GM21737 (cell line): ENCODE results near the gene ZNF507.
A peak's percentile ranks its signal among the peaks of the same experiment; 100 is the strongest.
"Not testable (repeated sequence)": the region's sequence is repeated elsewhere in the genome, so short reads cannot be mapped to it uniquely, and the experiment has no call there.

Source experiments
- ATAC-seq: cut with Tn5 transposase; IDR thresholded peaks from one replicate; pipeline ENCODE4 v1.9.1; 2021; ENCODE audit warnings: mild to moderate bottlenecking, moderate library complexity; ENCODE audit not compliant: unreplicated experiment

The ZNF507 gene

DNA sequence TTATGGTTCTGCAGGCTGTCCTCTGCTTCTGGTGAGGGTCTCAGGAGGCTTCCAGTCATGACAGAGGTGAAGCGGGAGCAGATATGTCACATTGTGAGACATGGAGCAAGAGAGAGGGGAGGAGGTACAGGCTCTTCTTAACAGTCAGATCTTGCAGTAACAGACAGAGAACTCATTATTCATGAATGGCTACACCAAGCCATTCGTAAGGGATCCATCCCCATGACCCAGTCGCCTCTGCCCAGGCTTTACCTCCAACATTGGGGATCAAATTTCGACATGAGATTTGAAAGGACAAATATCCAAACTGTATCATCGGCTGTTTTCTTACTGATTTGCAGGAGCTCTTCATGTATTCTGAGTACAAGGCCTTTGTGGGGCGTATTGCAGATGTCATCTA, 21.7 kb downstream of the ZNF507 start:
- ATAC-seq, result no peak

DNA sequence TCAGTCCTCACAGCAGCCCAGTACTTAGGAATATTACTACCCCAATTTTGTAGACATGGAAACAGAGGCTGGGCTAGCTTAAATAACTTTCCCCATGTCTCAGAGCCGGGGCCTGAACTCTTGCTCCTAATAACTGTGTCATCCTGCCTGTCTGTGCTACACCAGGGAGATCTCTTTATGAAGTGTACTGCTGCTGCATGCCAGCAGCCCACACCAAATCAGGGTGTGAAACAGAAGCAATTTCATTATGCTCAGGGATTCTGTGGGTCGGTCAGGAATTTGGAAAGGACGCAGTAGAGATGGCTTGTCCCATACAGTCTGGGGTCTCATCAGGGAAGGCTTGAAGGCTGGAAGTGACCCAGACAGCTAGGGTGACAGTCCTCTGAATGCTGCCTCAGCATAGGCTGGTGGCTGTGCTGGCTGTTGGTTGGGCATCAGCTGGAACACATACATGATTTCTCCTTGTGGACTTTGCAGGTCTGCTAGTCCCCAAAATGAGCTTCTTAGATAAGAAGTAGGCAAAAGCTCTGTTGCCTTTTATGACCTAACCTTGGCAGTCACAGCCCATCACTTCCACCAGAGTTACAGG, 22.6 kb downstream of the ZNF507 start:
- ATAC-seq, result no peak

DNA sequence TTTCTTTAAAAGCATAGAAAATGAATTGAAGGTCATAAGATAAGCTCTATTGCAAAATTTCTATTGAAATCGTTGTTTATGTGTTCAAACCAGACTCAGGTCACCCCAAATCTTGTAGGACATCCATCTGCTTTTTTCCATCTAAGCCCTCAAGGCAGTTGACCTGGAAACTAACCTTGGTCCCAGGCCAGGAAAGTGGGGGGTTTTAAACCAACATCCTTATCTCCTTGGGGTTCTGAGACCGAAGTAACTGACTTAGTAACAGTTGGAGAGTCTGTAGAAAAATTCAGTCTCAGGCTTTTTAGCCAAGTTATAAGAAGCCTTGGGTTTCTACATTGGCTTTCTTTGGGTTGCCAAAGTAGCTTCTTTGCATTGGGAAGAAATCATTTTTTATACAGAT, 23.4 kb downstream of the ZNF507 start:
- no peak for ATAC-seq

DNA sequence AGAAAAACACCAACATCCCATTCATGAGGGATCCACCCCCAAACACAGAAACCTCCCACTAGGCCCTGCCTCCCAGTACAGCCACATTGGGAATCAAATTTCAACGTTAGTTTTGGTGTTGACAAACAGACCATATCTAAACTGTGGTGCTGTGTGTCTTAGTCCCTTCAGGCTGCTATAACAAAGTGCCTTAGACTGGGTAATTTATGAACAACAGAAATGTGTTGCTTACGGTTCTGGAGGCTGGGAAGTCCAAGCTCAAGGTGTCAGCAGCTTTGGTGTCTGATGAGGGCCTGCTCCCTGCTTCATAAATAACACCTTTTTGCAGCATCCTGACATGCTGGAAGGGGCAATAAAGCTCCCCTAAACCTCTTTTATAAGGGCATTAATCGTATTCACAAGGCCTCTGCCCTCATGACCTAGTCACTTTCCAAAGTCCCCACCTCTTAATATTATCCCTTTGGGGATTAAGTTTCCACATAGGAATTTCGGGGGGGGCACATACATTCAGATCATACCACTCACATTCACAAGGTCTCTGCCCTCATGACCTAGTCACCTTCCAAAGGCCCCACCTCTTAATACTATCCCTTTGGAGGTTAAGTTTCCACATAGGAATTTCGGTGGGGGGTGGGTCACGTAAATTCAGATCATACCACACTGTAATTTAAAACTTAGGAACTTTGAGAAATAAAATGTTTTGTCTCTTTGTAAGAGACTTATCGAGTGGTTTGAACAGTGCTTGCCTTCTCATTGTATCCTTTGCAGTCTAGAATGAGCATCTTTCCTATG, 27.5 kb downstream of the ZNF507 start:
- ATAC-seq, result no peak

DNA sequence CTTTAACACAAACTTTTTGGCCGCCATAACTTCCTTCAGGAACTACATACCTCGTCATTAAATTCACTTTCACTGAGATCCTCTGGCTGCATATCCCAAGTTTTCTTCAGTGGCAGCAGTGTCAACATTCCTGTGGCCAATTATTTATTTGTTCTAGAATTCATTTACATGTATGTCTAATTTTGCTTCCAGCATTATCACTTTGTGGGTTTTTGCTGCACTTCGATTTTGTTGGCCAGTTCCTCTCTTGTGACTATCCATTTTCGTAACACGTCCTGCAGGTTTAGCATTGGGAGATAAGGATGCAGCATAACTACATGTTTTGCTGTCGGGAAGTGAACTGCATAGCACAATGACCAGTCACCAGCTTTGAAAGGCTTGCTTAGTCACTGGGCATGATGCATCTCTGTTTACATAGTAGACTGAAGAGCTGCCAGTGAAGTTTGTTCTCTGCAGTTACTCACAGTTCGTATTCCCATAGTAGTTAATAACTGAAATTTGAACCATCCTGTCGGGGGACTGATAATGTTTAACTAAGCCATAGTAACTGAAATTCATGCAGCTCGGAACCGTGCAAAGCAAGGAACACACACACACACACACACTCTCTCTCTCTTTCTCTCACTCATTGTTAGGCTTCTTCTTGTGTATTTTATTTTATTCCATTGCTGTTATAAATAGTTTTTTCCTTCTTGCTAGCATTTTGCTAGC, 28.3 kb downstream of the ZNF507 start:
- no peak for ATAC-seq

DNA sequence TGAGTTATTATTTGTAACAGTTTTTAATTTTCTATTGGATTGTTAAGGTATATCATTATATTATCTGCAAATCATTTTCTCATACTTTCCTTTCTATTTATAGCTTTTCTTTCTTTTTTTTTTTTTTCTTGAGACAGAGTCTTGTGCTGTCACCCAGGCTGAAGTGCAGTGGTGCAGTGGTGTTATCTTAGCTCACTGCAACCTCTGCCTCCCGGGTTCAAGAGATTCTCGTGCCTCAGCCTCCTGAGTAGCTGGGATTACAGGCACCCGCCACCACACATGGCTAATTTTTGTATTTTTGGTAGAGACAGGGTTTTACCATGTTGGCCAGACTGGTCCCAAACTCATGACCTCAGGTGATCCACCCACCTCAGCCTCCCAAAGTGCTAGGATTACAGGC, 29.0 kb downstream of the ZNF507 start:
- not testable (repeated sequence) for ATAC-seq

DNA sequence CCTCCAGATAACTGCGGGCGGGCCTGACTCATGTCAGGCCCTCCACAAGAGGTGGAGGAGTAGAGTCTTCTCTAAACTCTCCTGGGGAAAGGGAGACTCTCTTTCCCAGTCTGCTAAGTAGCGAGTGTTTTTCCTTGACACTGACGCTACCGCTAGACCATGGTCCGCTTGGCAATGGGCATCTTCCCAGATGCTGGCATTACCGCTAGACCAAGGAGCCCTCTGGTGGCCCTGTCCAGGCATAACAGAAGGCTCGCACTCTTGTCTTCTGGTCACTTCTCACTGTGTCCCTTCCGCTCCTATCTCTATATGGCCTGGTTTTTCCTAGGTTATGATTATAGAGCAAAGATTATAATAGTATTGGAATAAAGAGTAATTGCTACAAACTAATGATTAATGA, 31.7 kb downstream of the ZNF507 start:
- not testable (repeated sequence) for ATAC-seq

DNA sequence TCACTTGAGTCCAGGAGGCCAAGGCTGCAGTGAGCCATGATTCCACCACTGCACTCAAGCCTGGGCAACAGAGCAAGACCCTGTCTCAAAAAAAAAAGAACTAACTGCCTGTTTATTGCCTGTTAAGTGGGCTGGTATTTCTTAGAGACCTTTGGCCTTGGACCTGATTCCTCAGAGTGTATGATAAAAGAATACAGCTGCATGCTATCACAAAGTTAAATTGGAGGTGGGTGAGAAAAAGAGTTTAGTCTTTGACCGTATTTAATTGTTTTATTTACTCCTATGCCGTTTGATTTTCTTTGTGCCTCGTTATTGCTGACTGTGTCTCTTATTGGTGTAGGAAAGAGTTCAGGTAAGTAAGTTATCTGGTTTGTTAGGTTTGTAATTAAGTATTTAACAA, 34.9 kb downstream of the ZNF507 start:
- ATAC-seq, result no peak

DNA sequence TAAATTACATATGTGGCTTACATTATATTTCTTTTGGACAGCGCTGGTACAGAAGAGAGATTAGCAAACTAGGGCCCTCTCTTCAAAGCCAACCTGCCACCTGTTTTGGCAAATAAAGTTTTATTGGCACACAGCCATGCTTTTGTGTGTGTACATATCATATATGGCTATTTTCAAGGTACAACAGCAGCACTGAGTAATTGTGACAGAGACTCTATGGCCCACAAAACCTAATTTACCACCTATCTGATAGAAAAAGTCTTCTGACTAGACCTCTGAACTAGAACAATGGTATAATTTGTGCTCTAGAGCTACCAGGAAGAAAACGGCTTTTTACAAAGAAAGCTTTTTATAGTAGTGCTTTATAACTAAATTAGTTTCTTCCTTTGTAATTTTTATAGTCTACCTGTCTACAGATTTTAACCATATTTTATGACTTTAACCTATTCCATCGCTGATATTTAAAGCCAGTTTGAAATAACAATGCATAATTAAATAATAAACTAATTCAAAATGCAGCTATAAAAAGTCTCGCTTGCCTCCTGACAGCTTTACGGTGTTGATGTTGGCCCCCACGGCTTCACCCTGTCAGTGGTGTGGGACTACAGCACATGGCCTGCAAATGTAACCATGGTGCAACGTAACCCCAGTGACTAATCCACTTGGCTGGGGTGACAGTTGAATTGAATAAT, 42.4 kb downstream of the ZNF507 start:
- no peak for ATAC-seq

DNA sequence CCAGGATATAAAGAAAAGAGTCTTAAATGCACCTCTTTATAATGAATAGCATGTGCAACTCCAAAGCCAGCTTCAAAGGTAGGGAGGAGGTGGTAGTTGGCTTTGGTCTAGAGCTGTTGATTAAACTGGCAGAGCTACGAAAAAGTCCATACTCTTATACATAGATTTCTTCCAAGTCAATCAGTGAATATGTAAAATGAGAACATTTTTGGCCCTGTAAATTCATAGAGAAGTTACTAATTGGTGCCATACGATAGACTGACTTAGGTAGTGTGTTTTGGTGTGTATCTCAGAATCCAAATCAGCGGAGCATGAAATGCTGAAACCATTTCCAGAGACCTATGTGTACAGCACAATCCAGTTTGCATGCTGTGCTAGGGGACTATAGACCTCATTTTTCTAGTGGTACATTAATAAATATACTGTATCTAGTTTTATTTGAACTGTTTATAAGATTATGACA, 43.0 kb downstream of the ZNF507 start:
- ATAC-seq, result no peak

DNA sequence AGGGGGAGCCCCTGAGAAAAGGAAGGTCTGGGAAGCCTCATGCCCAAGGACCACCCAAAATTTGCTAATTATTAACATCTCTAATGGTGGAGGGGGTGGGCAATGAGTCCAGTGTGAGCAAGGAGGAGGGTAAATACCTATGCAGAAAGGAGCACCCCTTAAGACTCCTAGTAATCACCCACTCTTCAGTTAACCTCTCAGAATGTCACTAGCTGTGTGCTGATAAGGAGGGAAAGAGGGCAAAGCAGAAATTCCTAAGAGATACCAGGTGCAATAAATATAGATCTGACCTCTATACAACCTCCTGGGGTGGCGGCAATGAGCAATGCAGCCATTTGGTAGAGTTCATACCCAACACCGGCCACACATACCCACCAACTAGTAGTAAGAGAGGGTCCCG, 47.5 kb downstream of the ZNF507 start:
- ATAC-seq, result no peak

DNA sequence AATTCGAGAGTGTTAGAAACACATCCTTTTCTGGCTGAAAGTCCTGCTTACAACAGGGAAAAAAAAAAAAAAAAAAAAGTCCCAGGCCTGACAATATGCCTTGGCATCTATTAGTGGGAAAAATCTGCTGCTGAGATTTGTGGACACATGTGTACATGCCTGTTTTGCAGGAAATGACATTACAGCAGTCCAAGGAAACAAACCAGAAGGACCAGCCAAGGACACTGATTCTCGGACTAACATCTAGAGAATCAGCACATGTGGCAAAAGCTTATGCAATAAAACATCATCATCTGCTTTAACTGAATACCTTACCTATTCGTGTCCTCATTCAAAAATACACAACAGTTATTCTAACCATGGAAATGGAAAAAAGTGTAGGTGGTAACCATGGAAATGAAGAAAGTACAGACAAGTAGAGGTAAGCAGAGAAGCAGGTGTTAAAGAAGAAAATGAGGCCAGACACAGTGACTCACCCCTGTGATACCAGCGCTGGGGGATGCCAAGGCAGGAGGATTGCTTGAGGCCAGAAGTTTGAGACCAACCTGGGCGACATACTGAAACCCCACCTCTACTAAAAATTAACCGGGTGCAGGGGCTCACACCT, 50.7 kb downstream of the ZNF507 start:
- no peak for ATAC-seq

DNA sequence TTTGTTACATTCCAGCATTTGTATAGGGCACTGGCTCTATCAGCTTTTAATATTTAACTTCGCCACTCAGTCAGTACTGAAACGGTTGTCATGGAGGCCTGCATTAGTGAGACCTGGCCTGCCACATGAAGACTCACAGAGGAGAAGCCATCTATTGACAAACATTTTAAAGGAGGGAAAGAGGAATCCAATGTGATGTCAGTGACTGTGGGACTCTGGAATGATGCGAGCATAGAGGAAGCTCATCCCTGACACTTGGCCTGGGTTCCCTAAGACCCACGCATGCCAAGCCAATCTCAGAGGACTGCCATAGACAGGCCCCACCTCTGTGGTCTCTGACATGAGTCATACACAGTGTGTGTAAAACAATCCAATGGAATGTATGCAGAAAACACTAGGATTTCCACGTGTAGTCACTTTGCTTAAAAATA, 52.3 kb downstream of the ZNF507 start:
- no peak for ATAC-seq

DNA sequence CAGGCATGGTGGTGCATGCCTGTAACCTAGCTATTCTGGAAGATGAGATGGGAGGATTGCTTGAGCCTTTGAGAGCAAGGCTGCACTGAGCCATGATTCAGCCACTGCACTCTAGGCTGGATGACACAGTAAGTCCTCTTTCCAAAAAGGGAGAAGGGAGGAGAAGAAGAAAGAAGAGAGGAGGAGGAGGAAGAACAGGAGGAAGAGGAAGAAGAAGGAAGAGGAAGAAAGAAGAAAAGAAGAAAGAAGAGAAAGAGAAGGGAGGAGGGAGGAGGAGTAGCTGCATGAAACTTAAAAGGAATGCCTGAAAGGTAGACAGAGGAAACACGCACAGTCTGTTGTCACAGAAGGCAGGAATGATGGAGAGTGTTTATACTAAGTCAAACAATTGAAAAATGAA, 56.6 kb downstream of the ZNF507 start:
- ATAC-seq, result no peak

DNA sequence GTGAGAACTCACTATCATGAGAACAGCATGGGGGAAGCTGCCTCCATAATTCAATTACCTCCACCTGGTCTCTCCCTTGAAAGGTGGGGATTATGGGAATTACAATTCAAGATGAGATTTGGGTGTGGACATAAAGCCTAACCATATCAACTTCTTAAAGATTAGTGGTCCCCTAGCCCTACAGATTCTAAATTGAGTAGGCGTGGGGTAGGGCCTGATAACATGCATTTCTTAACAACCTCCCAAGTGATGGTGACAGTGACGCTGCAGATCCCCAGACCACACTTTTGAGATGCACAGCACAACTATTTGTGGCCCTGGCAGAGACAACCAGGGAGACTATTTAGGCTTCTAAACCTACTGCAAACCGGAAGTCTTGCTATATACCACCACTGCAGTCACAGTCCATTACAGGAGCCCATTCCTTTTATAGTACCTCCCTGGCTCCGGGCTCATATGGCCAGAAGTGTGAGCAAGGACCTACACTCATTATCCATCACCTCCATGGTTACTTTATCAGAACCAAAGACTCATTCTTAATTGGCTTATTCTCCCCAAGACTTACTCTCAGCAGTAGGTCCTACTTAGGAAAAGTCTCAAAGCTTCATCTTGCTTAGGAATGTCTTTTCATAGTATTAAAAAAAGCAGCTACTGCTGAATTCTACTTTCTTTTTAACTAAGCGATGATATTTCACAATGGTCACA, 58.0 kb downstream of the ZNF507 start:
- ATAC-seq, result no peak

DNA sequence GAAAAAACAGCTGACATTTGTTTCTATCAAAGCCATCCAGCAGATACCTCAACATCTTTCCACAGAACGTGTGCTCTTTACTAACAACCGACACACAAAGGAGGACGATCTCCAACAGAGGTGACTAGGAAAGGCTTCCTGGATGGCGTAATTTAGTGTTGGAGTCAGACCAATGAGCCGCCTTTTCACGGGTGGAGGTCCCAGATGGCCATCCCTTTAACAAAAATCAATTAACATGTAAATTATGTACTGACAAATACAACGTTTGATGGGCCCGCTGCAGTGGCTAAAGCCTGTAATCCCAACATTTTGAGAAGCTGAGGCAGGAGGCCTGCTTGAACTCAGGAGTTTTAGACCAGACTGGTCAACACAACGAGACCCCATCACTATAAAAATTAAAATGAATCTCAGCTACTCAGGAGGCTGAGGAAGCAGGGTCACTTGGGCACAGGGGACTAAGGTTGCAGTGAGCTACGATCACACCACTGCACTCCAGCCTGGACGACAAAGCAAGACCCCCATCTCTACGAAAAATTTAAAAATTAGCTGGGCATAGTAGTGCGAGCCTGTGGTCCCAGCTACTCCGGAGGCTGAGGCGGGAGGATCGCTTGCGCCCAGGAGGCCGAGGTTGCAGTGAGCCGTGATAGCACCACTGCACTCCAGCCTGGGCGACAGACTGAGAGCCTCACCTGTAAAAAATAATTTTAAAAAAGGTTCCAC, 59.0 kb downstream of the ZNF507 start:
- no peak for ATAC-seq

DNA sequence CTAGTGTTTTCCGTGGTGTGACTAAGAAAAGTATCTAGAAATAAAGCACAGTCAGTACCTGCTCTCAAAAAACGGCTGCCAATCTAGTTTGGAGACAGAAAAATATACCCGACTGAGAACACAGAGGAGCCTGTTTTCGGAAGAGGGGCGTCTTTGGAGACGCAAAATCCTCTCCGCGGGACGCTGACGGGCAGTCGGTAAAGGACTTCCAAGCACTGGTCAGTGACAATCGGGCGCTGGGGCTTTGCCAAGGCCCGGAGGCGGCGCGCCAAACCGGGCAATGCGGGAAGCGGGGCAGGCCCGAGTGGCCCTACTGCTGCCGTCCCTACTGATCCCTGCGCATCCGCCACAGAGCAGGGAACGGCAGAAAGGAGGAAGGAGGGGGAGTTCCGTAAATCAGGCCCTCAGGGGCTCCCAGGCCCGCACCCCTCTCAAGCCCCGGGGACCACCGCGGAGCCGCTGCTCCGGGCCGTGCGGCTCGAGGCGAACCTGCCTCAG, 59.6 kb downstream of the ZNF507 start:
- ATAC-seq, result no peak

DNA sequence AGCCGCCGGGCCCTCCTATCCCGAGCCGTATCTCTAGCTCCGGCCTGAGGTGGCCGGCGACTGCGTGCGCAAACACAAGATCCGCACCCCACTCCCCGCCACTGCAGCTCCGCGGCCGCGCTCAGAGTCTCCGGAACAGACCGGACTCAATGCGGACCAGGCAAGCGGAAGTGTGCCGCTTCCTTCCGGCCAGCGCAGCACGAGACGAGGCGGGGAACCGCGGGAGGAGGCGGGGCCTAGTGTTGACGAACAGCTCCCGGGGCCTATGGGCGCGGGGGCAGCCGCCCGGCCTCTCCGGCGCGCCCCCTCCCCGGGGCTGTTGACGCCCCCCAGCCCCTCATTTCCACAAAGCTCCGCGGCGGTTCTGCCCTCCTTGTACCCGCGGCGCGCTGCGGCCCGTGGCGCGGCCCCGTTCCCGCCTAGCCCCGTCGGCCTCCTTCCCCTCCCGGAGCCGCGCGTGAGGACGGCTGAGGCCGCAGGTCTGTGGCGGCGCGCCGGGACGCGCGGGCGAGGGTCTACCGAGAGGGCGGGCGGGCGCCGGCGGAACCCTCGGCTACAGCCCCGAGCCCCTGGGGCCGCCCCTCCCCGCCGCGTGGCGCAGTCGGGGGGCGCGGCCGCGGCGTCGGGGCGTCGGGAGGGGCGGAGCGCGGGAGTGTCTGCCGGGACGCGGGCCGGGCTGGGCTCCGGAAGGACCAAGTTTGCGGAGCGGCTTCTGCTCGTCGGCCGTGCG, 60.2 kb downstream of the ZNF507 start, which contains the start of gene DPY19L3:
Gene DPY19L3 (plus strand): TSS at position 340 of the 730 bp plus-strand sequence. CDS start 2,484 bp downstream, outside the sequence.
- peak; percentile 92 for ATAC-seq
